KBM-7 (cell line): Measurements from ENCODE around the gene PPP2R3A.
"Not testable (repeated sequence)": the region's sequence is repeated elsewhere in the genome, so short reads cannot be mapped to it uniquely, and the experiment has no call there.

Source experiments
- DNase-seq: peaks from one replicate; pipeline ENCODE4 v3.0.0-alpha.2; 2015
- in situ Hi-C: fragments of 300-500 bp; cut with MboI; formaldehyde crosslinking; loops from 2 replicates; pipeline ENCODE4 v1.14.3; 2020; ENCODE audit warnings: low sequenced_read_pairs, low pct_unique_long_range_greater_than_20kb, mixed read lengths

Gene PPP2R3A

DNA sequence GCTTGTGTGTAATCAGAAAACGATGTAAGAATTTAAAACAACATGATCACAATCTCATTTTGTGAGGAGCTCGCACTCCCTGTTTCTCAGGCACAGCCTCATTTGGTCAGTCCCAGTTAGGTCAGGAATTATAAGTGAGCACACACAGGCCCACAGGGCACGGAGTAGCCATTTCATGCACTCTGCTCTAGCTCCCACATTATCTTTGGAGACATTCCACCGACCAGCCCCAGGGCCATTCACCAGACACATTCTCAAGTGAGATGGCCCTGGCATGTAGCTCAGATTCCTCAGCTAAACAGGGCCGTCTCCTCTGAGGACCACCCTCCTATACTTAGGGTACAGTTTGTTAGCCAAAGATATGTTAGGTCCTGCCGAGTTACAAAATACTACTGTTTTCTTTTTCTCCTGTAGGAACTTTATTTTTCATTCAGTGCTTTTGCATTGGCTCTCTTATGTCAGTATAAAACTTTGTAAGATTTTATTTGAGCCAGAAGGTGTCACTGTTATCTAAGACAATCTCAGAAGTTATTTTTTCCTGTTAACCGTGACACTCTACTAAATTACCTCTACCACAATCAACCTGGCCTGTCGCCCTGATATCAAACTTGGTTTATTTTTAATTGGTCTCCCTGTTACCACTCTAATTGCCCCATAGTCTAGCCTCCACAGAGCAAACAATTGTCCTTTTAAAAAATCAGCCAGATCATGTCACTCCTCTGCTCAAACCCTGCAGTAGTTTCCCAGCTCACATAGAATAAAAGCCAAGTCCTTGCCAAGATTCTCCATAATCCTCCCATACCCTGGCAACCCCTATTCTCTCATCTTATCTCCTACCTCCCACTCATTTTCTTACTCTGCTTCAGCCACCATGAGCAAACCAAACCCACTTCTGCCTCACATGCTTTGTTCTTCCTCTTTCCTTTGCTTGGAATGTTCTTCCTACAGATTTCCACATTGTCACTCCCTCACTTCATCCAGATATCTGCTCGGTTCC lies 105.7 kb downstream of the PPP2R3A start:
- in situ Hi-C loops = loop anchor here (25.0 kb wide), 1 partner anchor 966 kb away; no protein-coding TSS in a partner anchor
- DNase-seq = peak; percentile 30

DNA sequence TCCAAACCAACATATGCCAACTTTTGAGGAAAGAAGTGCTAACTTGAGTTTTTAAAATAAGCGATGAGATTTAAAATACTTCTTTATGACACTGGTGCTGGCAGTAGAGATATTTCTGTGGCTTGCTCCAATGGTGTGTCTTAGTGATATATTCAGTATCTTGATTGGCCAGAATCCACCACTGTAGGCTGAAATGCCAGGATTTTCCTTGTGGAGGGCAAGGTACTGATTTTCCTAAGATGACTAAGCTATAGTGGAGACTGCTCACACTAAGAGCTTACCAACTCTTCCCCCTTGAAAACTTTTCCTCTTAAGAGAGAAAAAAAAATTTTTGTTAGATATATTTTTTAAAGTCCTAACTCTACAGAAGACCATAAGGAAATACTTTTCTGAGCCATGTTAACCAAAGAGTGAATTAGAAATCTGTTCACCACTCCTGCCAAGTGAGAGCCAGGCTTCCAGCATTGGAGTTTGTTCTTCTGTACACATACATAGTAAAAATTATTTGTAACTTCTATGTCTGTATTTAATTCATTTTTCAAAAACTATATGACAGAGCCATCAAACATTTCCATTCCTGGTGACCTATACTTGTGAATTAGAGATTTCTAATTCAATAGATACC lies 109.1 kb downstream of the PPP2R3A start:
- in situ Hi-C loops = loop anchor here (25.0 kb wide), 1 partner anchor 963 kb away; no protein-coding TSS in a partner anchor
- no peak for DNase-seq

DNA sequence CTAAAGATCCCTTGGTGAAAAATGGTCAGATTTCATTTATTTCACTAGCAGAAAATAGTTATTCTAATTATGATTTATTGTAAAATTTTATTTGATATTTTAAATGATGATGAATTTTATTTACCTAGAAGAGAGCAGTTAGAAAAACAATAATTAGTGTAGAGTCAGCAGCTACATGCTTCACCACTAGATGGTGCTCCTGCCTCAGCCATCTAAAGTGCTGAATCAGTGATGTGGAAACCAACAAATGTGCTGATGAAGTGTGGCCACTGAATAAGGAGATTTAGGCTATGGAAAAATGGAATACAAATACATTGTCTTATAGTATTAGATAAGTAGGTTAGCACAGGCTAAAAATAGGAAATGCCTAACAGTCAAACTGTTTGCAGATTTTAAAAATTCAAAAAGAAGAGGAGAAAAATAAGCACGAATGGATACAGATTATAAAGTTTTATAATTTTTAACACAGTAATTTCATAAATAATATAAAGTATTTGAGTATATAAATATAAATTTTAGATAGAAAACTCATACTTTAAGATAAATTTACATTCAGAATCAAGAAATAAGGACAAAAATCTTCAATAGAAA lies 109.8 kb downstream of the PPP2R3A start:
- peak; percentile 74 for DNase-seq
- in situ Hi-C loops = no loop called here

DNA sequence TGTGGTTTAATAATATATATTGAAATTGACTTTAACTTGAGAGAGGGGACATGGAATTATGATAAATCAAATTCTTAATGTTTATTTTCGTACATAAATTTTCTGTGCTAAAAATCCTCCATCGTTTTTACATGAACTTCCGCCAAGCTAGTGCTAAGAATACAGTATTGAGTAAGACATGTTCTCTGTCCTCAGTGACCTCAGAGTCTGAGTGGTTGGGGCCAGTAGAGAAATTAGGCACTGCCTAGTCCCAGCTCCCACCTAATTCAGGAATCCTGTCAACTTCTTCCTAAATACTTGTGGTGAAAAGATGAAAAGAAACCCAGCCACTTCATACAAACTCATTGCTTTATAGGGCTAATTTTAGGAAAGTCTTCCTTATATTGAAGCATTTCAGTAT lies 110.3 kb downstream of the PPP2R3A start:
- no peak for DNase-seq
- in situ Hi-C loops = no loop called here

DNA sequence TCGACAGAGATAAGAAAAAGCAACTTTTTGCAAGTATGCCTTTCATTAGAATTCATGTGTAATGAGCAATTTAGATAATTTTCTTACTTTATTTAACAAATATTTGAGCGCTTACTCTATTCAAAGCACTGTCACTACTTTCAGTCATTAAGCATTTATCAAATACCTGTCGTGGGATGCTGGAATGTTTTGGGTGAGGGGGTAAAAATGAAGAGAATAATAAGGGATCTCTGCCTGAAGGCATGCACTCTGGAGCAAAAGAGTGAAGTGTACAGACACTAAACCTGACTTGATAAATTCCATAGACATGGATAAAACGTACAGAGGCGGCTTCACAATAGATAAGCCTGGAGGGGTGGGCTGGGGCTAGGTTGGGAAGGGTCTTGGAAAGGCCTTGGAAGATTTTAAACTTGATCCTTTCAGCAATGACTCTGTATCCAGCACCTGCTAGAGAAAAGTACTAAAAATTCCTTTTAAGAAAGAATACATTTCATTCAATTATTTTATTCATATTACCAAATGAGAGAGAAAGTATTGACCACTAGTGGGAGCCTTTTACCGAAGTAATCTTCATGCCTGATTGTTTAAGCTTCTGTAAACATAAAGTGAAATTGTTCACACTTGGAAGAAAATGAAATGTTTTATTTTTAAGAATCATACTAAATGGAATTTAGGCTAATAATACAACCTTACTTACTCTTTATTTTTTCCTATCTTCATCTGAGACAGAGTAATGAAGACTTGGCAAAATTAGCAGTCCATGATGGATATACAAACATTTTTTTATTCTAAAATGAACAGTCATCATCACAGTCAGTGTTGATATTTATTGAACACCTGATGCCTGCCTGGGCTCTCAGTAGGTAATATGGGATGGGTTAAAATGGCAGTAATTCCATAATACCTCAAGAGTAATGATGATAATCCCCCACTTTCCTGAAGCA lies 113.2 kb downstream of the PPP2R3A start:
- in situ Hi-C loops = no loop called here
- DNase-seq = peak; percentile 38

DNA sequence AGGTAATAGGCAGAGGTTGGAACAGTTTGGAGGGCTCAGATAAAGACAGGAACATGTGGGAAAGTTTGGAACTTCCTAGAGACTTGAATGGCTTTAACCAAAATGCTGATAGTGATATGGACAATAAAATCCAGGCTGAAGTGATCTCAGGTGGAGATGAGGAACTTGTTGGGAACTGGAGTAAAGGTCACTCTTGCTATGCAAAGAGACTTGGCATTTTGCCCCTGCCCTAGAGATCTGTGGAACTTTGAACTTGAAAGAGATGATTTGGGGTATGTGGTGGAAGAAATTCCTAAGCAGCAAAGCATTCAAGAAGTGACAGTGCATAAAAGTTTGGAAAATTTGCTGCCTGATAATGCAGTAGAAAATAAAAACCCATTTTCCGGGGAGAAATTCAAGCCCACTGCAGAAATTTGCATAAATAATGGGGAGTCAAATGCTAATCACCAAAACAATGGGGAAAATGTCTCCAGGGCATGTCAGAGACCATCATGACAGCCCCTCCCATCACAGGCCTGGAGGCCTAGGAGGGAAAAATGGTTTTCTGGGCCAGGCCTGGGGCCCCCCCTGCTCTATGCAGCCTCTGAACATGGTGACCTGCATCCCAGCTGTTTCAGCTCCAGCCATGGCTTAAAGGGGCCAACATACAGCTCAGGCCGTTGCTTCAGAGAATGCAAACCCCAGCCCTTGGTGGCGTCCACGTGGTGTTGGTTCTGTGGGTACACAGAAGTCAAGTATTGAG lies 118.3 kb downstream of the PPP2R3A start:
- DNase-seq, in situ Hi-C loops: not testable (repeated sequence)

DNA sequence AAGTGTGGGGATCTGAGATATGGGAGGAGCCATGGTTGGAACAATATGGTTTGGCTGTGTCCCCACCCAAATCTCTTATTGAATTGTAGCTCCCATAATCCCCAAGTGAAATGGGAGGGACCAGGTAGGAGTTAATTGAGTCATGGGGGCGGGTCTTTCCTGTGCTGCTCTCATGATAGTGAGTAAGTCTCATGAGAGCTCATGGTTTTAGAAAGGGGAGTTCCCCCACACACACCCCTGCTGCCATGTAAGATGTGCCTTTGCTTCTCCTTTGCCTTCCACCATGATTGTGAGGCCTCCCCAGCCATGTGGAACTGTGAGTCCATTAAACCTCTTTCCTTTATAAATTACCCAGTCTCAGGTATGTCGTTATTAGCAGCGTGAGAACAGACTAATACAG lies 119.5 kb downstream of the PPP2R3A start:
- in situ Hi-C loops, DNase-seq: not testable (repeated sequence)

DNA sequence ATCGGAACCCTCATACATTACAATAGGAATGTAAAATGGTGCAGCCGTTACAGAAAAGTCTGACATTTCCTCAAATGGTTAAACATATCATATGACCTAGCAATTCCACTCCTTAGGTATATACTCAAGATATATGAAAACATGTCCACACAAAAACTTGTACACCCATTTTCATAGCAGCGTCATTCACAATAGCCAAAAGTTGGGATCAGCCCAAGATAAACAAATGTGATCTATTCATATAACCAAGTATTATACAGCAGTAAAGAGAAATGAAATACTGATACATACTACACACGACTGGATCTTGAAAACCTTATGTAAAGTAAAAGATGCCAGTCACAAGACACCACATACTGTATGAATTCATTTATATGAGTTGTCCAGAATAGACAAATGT lies 128.2 kb downstream of the PPP2R3A start:
- in situ Hi-C loops = no loop called here
- no peak for DNase-seq

DNA sequence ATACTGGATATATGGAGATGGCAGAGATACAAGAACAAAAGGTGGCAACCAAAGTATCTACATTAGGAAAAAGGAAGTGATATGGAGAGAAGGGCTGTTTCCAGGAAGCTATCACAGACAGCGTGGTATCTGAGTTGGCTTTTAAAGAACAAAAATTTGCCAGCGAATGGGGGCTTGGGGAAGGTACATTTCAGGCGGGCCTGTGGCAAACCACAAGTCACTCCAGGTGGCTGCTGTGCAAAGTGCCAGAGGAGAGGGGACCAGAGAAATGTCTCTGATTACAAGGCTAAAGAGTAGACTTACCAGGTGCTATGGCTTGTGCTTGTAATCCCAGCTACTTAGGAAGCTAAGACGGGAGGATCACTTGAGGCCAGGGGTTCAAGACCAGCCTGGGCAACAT lies 139.5 kb downstream of the PPP2R3A start:
- in situ Hi-C loops = no loop called here
- DNase-seq = peak; percentile 48

DNA sequence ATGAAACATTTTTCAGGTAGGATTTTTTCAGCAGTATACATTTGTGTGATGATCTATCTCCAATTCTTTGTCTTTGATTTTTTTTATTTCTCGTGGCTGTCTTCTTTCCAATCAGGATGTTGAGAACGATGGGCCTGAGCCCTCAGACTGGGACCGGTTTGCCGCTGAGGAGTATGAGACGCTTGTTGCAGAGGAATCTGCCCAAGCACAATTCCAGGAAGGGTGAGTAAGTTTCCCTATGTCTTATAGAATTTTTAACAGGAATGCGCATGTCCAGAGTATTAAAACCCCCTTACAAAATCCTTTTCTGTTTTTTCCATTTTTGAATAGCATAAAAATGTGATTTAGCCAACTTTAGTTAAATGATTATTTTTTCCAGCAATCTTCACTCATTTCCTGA lies 140.6 kb downstream of the PPP2R3A start:
- in situ Hi-C loops = no loop called here

DNA sequence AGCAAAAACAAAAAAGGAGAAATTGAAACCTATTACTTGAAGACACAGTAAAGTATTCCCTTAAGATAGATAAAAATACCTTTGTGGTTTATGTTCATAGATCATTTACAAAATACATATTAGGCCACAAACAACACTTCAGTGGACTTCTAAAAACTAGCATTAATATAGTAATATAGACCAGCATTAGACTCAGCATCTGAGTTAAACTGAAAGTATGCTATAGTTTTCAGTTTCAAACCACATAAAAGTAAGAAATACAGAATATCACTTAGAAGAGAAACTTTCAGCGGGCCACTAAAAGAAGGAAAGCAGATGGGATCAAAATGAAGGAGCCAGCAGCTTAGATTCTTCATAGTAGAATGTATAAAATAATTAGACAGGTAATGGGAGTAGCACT lies 144.0 kb downstream of the PPP2R3A start:
- in situ Hi-C loops = no loop called here
- no peak for DNase-seq

More for the DNA sequence above, 140.6 kb downstream of the PPP2R3A start:
- DNase-seq = no peak

DNA sequence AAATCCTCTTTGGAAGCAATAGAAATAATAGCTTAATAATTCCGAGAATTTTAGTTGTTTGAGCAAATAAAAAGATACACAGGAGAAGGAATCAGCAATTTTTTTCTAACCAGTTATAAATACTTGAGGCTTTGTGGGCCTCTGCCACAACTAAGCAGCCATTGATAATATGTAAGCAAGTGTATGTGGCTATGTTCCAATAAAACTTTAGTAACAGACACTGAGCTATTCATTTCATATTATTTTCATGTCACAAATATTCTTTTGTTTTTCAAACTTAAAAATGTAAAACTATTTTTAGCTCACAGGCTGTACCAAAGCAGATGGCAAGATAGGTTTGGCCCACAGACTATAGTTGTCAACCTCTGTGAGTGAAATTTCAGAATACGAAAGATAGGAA lies 145.0 kb downstream of the PPP2R3A start:
- in situ Hi-C loops = no loop called here
- DNase-seq = no peak

DNA sequence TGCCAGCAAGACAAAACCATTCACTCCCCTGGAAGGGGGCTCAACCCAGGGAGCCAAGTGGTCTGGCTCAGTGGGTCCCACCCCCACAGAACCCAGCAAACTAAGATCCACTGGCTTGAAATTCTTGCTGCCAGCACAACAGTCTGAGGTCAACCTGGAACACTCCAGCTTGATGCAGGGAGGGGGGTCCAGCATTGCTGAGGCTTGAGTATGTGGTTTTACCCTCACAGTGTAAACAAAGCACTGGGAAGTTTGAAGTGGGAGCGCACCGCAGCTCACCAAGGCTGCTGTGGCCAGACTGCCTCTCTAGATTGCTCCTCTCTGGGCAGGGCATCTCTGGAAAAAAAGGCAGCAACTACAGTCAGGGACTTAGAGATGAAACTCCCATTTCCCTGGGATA lies 148.9 kb downstream of the PPP2R3A start:
- no peak for DNase-seq
- in situ Hi-C loops = no loop called here

DNA sequence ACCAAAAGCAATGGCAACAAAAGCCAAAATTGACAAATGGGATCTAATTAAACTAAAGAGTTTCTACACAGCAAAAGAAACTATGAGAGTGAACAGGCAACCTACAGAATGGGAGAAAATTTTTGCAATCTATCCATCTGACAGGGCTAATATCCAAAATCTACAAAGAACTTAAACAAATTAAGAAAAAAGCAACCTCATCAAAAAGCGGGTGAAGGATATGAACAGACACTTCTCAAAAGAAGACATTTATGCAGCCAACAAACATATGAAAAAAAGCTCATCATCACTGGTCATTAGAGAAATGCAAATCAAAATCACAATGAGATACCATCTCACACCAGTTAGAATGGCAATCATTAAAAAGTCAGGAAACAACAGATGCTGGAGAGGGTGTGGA lies 153.8 kb downstream of the PPP2R3A start:
- in situ Hi-C loops = not testable (repeated sequence)

DNA sequence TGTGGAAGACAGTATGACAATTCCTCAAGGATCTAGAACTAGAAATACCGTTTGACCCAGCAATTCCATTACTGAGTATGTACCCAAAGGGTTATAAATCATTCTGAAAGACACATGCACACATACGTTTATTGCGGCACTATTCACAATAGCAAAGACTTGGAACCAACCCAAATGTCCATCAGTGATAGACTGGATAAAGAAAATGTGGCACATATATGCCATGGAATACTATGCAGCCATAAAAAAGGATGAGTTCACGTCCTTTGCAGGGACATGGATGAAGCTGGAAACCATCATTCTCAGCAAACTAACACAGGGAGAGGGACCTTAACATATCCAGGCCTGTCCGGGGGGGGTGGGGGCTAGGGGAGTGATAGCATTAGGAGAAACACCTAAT lies 154.3 kb downstream of the PPP2R3A start:
- DNase-seq, in situ Hi-C loops: not testable (repeated sequence)

More for the DNA sequence above, 153.8 kb downstream of the PPP2R3A start:
- DNase-seq = not testable (repeated sequence)

DNA sequence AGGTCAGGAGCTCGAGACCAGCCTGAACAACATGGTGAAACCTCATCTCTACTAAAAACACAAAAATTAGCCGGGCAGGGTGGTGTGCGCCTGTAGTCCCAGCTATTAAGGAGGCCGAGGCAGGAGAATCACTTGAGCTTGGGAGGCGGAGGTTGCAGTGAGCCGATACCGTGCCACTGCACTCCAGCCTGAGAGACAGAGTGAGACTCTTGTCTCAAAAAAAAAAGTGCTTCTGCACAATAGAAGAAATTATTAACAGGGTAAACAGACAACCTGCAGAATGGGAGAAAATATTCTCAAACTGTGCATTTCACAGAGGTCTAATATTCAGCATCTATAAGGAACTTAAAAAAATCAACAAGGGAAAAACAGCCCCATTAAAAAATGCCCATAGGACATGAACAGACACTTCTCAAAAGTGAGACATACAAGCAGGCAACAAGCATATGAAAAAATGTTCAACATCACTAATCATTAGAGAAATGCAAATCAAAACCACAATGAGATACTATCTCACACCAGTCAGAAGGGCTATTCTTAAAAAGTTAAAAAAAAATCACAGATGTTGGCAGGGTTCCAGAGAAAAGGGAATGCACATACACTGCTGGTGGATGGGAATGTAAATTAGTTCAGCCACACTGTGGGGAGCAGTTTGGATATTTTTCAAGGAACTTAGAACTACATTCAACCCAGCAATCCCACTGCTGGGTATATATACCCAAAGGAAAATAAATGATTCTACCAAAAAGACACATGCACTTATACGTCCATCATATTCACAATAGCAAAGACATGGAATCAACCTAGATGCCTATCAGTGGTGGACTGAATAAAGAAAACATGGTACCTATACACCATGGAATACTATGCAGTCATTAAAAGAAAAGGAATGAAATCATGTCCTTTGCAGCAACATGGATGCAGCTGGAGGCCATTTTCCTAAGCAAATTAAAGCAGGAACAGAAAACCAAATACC lies 155.1 kb downstream of the PPP2R3A start:
- in situ Hi-C loops = no loop called here
- DNase-seq = no peak

DNA sequence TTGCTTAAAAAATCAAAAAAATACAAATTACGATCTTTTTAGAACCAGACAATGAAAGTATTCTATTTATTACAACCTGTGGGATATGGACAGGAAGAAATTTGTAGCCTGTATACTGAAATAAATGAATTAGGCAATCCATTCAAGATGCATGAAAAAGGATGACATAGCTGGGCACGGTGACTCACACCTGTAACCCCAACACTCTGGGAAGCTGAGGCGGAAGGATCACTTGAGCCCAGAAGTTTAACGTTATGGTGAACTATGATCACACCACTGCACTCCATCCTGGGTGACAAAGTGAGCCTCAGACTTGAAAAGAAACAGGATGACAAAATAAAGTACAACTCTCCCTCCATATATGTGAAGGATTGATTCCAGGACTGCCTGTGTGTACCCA lies 156.5 kb downstream of the PPP2R3A start:
- in situ Hi-C loops = no loop called here
- no peak for DNase-seq
